Panc1 (cell line): ENCODE results near the gene BCAN. TPM values are rescaled to one million over a fixed set of nuclear protein-coding genes. Genes with fewer than 3 reads are reported as not detected.

Source experiments
- ATAC-seq: fragments of 200-7000 bp; cut with Tn5 transposase; 2 replicates; pipeline ENCODE4 v1.9.1; 2020; ENCODE audit warnings: mild to moderate bottlenecking, moderate library complexity
- BruUV-seq: library from RNA; stranded (reverse); fragments of 400-500 nt; replicated peaks from 2 replicates; lab custom pipeline; 2021; lab: Mats Ljungman, UMichigan
- CTCF ChIA-PET: fragments of 300-600 bp; sonication (Branson Sonifier 250); formaldehyde crosslinking; loops from one replicate; lab custom pipeline; 2022; ENCODE audit warnings: antibody characterized with exemption; lab: Charles Lee
- POLR2A ChIA-PET: fragments of 300-600 bp; sonication (Branson Sonifier 250); formaldehyde crosslinking; loops from one replicate; lab custom pipeline; 2022; ENCODE audit warnings: antibody characterized with exemption; lab: Charles Lee
- DNase-seq: peaks from one replicate; pipeline ENCODE4 v3.0.0-alpha.2; 2010; ENCODE audit warnings: low read depth, low spot score
- H3K27ac ChIP-seq: 2 replicates; pipeline ENCODE4 v1.5.1; 2011; ENCODE audit warnings: mild to moderate bottlenecking, low read length, inconsistent platforms
- H3K27me3 ChIP-seq: fragments of 200-500 bp; sonication (Bioruptor generic); 2 replicates; pipeline ENCODE4 v1.6.0; 2014; ENCODE audit warnings: low read length, inconsistent platforms; ENCODE audit not compliant: control insufficient read depth, insufficient read depth
- H3K36me3 ChIP-seq: fragments of 200-500 bp; sonication (Bioruptor generic); 2 replicates; pipeline ENCODE4 v1.5.1; 2014; ENCODE audit warnings: inconsistent platforms, mild to moderate bottlenecking, low read length, moderate library complexity; ENCODE audit not compliant: control insufficient read depth, insufficient read depth
- H3K4me1 ChIP-seq: 2 replicates; pipeline ENCODE4 v1.5.1; 2011; ENCODE audit warnings: inconsistent platforms, mild to moderate bottlenecking, low read length, moderate library complexity; ENCODE audit not compliant: control insufficient read depth, insufficient read depth
- H3K4me3 ChIP-seq, 2 experiments: 2 replicates each; pipeline ENCODE4 v1.5.1; 2011 to 2012; ENCODE audit warnings: low read depth in 2 of 2, low read length in 2 of 2, mild to moderate bottlenecking in 2 of 2, inconsistent platforms in 1 of 2, moderate library complexity in 1 of 2
- H3K9me3 ChIP-seq: fragments of 200-500 bp; sonication (Bioruptor generic); 2 replicates; pipeline ENCODE4 v1.5.1; 2014; ENCODE audit warnings: low read depth, mild to moderate bottlenecking, inconsistent platforms, low read length, moderate library complexity; ENCODE audit not compliant: control insufficient read depth, insufficient read depth
- CTCF ChIP-seq: fragments of 450-650 bp; IDR thresholded peaks from 2 replicates; pipeline ENCODE4 v1.5.1; 2017; ENCODE audit warnings: mild to moderate bottlenecking
- POLR2AphosphoS5 ChIP-seq: IDR thresholded peaks from 2 replicates; pipeline ENCODE4 v1.6.1; 2012; ENCODE audit warnings: mild to moderate bottlenecking, low read depth, low read length, moderate library complexity
- REST ChIP-seq, 2 experiments: IDR thresholded peaks; 2 replicates each; pipeline ENCODE4 v1.6.1; 2011 to 2012; ENCODE audit warnings: low read depth in 2 of 2, control low read depth in 1 of 2, low read length in 1 of 2, mild to moderate bottlenecking in 1 of 2, moderate library complexity in 1 of 2; ENCODE audit not compliant: insufficient read depth in 1 of 2
- SIN3A ChIP-seq: IDR thresholded peaks from 2 replicates; pipeline ENCODE4 v1.6.1; 2012; ENCODE audit warnings: low read depth, mild to moderate bottlenecking, low read length, moderate library complexity, borderline replicate concordance; ENCODE audit not compliant: insufficient read depth
- TCF7L2 ChIP-seq: IDR thresholded peaks from 2 replicates; pipeline ENCODE4 v1.6.1; 2011; ENCODE audit warnings: mild to moderate bottlenecking, low read depth, low read length, inconsistent platforms
- in situ Hi-C: cut with HindIII; loops from 2 replicates; pipeline ENCODE4 v1.10.0; 2016; ENCODE audit warnings: low sequenced_read_pairs, low pct_unique_long_range_greater_than_20kb
- intact Hi-C: fragments of 100-400 bp; cut with micrococcal nuclease; formaldehyde crosslinking; loops from one replicate; pipeline ENCODE4 v1.10.0; 2022; ENCODE audit not compliant: unreplicated experiment
- total RNA-seq: library from RNA; stranded (reverse); gene quantifications from one replicate; pipeline ENCODE4 v1.2.1, GENCODE V29; 2021; ENCODE audit not compliant: unreplicated experiment

The BCAN gene
- total RNA-seq, 1 experiment from 2014 or later = 0.57 TPM

GRCh38 chr1:156624814-156625435 is 17.0 kb upstream of the BCAN start:
- ATAC-seq = peak; percentile 44
- in situ Hi-C loops = no loop called here
- Histone ChIP-seq H3K36me3 (no peaks in the 10 kb centered on the region), H3K27me3 (peaks cover 2% of the 10 kb centered on the region; the same call in 1 of the 2 replicates), H3K4me3 (peak overlapping the region; percentile 47 to 54), H3K27ac (no peak overlapping the region), H3K4me1 (peaks cover 4% of the 10 kb centered on the region), H3K9me3 (no peaks in the 10 kb centered on the region)
- POLR2A ChIA-PET = interaction anchor here (0.5 to 0.6 kb wide), 2 partner anchors 22 to 153 kb away, joined by 4 read pairs; no protein-coding TSS in a partner anchor
- intact Hi-C loops = no loop called here
- TF ChIP-seq SIN3A (no peak), TCF7L2 (no peak), CTCF (no peak), POLR2AphosphoS5 (no peak), REST (IDR thresholded peaks at IDR 0.05; ENCODE audit: insufficient read depth in 1 of 2, low read depth in 2 of 2, low read length in 1 of 2) (no peak)
- CTCF ChIA-PET = interaction anchor here (0.6 to 3.0 kb wide), 12 partner anchors 12 to 248 kb away, joined by 3 to 41 read pairs (median 4); no protein-coding TSS in a partner anchor
- no TSS peak for BruUV-seq
- no peak for DNase-seq

GRCh38 chr1:156625436-156626078 is 16.4 kb upstream of the BCAN start:
- TF ChIP-seq TCF7L2 (no peak), CTCF (peak; percentile 96)
- H3K4me3 ChIP-seq = peak overlapping the region; percentile 47 to 54
- POLR2A ChIA-PET = no interaction called here
- no peaks in the 10 kb centered on the region for H3K36me3 ChIP-seq
- BruUV-seq = no TSS peak
- in situ Hi-C loops (no loop called here), intact Hi-C loops (loop anchor here (1.0 kb wide), 1 partner anchor 33 kb away; no protein-coding TSS in a partner anchor)
- H3K27me3 ChIP-seq = peaks cover 2% of the 10 kb centered on the region; the same call in 1 of the 2 replicates
- H3K27ac ChIP-seq = no peak overlapping the region
- DNase-seq (no peak), ATAC-seq (peak; percentile 43)
- no peaks in the 10 kb centered on the region for H3K9me3 ChIP-seq
- CTCF ChIA-PET = interaction anchor here (0.6 to 3.0 kb wide), 4 partner anchors 13 to 207 kb away, joined by 3 to 41 read pairs (median 4); no protein-coding TSS in a partner anchor
- H3K4me1 ChIP-seq = peaks cover 4% of the 10 kb centered on the region
